Fibroblast of villous mesenchyme (primary cell): ENCODE measurements around the gene SUPT20HL1. TPM values are rescaled to one million over a fixed set of nuclear protein-coding genes. Genes with fewer than 3 reads are reported as not detected.
"Not testable (repeated sequence)": the region's sequence is repeated elsewhere in the genome, so short reads cannot be mapped to it uniquely, and the experiment has no call there.

ENCODE experiments used
- DNase-seq: peaks from one replicate; pipeline ENCODE4 v3.0.0-alpha.2; 2010; ENCODE audit warnings: low read depth
- H3K4me3 ChIP-seq: 2 replicates; pipeline ENCODE4 v1.5.1; 2011; ENCODE audit warnings: low read depth, mild to moderate bottlenecking, low read length
- total RNA-seq: library from RNA; depleted of rRNA; stranded (reverse); fragments of >200 nt; gene quantifications from 2 replicates; pipeline ENCODE4 v1.2.3, GENCODE V29; 2012
- TF ChIP-seq, protein P1 (sequence below): IDR thresholded peaks from 2 replicates; pipeline ENCODE4 v1.5.1; 2012; ENCODE audit warnings: low read depth, mild to moderate bottlenecking, low read length; ENCODE audit not compliant: insufficient read depth

SUPT20HL1 gene
- total RNA-seq, 1 donor: not detected

DNA sequence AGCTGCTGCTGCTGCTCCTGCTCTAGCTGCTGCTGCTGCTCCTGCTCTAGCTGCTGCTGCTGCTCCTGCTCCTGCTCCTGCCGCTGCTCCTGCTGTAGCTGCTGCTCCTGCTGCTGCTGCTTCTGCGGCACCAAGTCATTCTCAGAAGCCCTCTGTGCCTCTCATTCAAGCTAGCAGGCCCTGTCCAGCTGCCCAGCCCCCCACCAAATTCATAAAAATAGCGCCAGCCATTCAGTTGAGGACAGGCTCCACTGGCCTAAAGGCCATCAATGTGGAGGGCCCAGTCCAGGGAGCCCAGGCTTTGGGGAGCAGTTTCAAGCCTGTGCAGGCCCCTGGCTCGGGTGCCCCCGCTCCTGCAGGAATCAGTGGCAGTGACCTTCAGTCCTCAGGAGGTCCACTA lies 3.9 kb downstream of the SUPT20HL1 start:
- TF ChIP-seq, protein P1, sequence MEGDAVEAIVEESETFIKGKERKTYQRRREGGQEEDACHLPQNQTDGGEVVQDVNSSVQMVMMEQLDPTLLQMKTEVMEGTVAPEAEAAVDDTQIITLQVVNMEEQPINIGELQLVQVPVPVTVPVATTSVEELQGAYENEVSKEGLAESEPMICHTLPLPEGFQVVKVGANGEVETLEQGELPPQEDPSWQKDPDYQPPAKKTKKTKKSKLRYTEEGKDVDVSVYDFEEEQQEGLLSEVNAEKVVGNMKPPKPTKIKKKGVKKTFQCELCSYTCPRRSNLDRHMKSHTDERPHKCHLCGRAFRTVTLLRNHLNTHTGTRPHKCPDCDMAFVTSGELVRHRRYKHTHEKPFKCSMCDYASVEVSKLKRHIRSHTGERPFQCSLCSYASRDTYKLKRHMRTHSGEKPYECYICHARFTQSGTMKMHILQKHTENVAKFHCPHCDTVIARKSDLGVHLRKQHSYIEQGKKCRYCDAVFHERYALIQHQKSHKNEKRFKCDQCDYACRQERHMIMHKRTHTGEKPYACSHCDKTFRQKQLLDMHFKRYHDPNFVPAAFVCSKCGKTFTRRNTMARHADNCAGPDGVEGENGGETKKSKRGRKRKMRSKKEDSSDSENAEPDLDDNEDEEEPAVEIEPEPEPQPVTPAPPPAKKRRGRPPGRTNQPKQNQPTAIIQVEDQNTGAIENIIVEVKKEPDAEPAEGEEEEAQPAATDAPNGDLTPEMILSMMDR: no peak
- DNase-seq: no peak

GRCh38 chrX:24364851-24365538 lies 4.6 kb downstream of the SUPT20HL1 start:
- no peak overlapping the region for H3K4me3 ChIP-seq
- no peak for DNase-seq
- TF ChIP-seq, protein P1: no peak

More for the DNA sequence above, 3.9 kb downstream of the SUPT20HL1 start:
- no peak overlapping the region for H3K4me3 ChIP-seq

GRCh38 chrX:24366762-24367400 lies 6.4 kb downstream of the SUPT20HL1 start:
- not testable (repeated sequence) for DNase-seq, H3K4me3 ChIP-seq

- no peak for DNase-seq
- no peak overlapping the region for H3K4me3 ChIP-seq
- TF ChIP-seq, protein P1: no peak
These were observed 9.4 kb downstream of the SUPT20HL1 start for GRCh38 chrX:24369816-24370215.

DNA sequence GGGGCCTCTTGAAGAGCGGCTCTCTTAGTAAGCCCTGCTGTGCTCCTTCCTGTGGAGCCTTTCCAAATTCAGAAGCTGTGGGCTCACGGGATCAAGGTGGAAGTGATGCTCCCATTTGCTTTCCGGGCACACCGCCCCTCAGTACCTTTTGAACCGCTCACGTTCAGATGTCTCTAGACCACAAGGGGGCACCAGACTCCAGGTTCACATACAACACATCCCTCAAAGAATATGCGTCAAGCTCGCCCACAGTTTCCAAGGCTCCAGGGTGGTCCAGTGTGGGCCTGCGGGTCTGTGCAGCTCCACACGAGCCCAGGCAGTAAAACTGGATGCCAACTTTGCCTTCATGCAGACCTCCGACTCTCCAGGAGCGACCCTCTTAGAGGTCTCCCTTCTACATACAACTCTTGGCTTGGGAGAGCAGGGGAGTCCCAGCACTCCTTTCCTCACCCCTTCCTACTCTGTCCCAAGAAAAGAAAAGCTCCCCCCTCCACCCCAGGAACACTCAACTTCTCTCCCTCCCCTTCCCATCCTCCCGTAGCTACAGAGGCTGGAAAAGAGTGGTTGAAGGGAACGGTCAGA lies 11.0 kb downstream of the SUPT20HL1 start:
- DNase-seq: peak; percentile 56
- H3K4me3 ChIP-seq: no peak overlapping the region
- TF ChIP-seq, protein P1: peak; percentile 68

GRCh38 chrX:24372021-24372763 lies 11.8 kb downstream of the SUPT20HL1 start:
- no peak for DNase-seq
- TF ChIP-seq, protein P1: no peak
- H3K4me3 ChIP-seq: no peak overlapping the region

DNA sequence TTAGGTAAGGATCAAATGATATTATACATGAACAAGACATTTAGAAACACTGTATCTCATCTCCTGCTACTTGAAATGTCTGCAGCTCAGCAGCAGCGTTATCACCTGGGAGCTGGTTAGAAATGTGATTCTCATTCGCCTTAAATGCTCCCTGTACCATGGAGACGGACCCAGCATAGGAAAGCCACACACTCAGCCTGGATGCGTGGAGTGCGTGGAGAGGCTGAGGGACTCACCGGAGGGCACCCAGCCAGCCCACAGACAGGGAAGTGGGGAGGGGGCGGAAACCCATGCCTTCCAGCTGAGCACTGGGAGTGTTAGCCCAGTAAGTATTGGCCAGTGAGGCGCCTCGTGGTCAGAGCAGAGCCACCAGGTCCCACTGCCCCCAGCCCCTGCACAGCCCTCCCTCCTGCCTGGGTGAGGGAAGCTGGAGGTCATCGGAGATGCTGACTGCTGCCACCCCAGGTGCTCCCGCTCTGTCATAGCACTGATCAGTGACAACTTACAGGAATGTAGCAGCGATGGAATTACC lies 15.2 kb downstream of the SUPT20HL1 start:
- H3K4me3 ChIP-seq: no peak overlapping the region
- TF ChIP-seq, protein P1: no peak
- DNase-seq: no peak
